Urothelium cell line (cell line): ENCODE results near the gene TMEM109.

Experiments used
- DNase-seq: peaks from one replicate; pipeline ENCODE4 v3.0.0; 2011; ENCODE audit warnings: low spot score, mixed read lengths
- FAIRE-seq: peaks from 2 replicates; lab custom pipeline; 2011; peaks lifted over from hg19 to GRCh38; lab: Jason Lieb, UNC

Gene TMEM109, protein sequence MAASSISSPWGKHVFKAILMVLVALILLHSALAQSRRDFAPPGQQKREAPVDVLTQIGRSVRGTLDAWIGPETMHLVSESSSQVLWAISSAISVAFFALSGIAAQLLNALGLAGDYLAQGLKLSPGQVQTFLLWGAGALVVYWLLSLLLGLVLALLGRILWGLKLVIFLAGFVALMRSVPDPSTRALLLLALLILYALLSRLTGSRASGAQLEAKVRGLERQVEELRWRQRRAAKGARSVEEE

GRCh38 chr11:60913793-60914632 is at the start of gene TMEM109:
TSS of gene TMEM109 (plus strand) at chr11:60914158. CDS start at chr11:60919694, 5,536 bp downstream.
- DNase-seq (peak; percentile 90), FAIRE-seq (no peak)

- DNase-seq: no peak
- no peak for FAIRE-seq
Observed at GRCh38 chr11:60864856-60865513, 49.0 kb upstream of the TMEM109 start.

DNA sequence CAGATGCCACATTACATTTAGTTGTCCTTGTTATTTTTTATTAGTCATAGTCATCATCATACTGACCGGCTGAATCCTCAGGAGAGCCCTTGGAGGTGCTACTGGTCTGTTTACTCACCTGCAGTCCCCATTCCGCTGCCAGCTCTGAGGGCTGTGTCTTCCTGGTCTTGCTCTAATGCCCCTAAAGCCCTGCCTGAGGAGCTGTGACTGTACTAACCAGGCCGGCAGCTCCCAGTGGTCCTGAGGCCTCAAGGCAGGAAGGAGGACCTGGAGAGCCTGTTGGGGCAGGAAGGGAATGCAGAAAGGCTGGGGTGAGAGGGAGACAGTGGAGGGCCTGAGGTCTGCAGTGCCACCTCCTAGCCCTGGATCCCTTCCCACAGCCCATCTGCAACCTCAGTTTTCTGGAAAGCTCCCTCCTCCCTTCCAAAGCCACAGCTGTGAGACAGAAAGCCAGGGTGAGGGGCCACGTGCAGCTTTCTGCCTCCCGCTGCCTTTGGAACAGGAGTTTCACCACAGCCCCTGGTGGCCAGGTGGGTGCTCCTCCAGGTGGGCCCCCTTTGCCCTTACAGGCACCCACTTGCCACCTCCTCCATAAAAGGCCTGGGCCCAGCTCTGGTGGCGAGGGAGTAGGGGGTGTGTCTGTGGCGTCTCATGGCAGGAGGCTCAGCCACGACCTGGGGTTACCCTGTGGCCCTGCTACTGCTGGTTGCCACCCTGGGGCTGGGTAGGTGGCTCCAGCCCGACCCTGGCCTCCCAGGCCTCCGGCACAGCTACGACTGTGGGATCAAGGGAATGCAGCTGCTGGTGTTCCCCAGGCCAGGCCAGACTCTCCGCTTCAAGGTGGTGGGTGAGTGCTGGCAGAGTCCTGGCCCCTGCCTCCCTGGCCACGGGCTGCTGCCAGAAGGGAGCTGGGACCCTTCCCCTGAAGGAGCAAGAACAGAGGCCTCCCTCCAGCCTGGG is 46.8 kb upstream of the TMEM109 start, which contains the start of gene ZP1:
Gene ZP1 (plus strand): TSS at position 632 of the 960 bp plus-strand sequence. CDS start 20 bp downstream, at position 652.
- no peak for DNase-seq
- FAIRE-seq: no peak

DNA sequence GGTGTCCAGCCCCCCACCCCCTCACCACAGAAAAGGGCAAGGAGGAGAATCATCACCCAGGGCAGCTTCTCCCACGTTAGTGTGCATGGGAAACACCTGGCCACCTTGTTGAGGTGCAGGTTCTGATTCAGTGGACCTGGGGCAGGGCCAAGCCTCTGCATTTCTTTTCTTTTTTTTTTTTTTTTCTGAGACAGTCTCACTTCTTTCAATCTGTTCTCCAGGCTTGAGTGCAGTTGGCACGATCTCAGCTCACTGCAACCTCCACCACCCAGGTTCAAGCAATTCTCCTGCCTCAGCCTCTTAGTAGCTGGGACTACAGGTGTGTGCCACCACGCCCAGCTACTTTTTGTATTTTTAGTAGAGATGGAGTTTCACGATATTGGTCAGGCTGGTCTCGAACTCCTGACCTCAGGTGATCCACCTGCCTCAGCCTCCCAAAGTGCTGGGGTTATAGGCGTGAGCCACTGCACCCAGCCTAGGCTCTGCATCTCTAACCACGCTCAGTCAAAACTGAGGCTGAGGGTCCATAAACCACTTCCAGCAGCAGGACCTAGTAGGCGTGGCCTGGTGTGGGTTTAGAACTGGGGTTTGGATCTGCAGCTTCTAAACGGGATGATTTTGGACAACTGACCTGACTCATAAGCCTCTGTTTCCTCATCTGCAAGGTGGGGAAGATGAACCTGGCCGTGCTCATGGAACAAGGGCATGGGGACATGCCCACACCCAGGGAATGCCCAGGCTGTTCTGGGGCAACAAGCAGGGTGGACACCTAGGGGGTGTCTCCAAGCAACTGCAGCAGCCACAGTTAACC is 45.9 kb upstream of the TMEM109 start:
- DNase-seq: no peak
- no peak for FAIRE-seq

DNA sequence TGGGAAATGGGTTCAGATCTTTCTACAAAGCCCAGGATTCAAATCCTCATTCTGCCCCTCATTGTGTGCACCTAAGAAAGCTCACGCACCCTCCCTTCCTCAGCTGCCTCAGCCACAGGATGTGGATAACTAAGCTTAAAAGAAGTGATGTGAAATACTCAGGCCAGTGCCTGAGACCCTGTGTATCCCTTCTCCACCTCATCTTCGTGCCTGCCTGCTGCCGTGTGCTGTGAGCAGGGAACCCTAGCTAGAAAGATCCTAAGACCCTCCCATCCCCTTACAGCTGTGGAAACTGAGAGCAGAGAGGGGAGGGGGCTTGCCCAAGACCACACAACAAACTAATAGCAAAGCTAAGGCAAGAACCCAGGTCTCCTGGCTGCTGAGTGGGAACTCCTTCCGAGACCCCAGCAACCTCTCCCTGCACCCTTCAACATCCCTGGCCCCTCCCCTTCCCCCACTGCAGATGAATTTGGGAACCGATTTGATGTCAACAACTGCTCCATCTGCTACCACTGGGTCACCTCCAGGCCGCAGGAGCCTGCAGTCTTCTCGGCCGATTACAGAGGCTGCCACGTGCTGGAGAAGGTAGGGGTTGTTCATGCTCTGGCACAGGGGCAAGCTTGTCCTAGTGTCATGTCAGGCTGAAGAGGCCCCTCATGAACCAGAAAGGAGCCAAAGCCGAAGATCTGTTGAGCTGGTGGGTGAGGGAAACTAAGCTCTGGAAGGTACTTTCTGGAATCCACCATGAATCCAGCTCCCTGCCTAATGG is 45.1 kb upstream of the TMEM109 start:
- FAIRE-seq (no peak), DNase-seq (no peak)

- FAIRE-seq: no peak
- DNase-seq: no peak
Observed at GRCh38 chr11:60869451-60869825, 44.5 kb upstream of the TMEM109 start.

DNA sequence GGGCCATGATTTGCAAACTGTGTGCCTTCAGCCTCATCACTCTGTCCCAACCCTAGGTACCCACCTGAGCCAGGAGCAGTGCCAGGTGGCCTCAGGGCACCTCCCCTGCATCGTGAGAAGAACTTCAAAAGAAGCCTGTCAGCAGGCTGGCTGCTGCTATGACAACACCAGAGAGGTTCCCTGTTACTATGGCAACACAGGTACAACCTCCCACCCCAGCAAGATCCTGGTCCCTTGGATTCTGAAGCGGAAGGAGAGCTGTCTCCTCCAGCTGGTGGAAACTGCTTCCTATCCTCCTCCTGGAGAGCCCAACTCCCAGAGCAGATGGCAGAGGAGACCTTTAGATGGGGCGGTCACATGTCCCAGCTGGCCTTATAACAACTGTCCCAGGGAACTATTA is 43.7 kb upstream of the TMEM109 start:
- no peak for FAIRE-seq
- no peak for DNase-seq

- no peak for FAIRE-seq
- no peak for DNase-seq
Observed at GRCh38 chr11:60870733-60871377, 43.1 kb upstream of the TMEM109 start.

DNA sequence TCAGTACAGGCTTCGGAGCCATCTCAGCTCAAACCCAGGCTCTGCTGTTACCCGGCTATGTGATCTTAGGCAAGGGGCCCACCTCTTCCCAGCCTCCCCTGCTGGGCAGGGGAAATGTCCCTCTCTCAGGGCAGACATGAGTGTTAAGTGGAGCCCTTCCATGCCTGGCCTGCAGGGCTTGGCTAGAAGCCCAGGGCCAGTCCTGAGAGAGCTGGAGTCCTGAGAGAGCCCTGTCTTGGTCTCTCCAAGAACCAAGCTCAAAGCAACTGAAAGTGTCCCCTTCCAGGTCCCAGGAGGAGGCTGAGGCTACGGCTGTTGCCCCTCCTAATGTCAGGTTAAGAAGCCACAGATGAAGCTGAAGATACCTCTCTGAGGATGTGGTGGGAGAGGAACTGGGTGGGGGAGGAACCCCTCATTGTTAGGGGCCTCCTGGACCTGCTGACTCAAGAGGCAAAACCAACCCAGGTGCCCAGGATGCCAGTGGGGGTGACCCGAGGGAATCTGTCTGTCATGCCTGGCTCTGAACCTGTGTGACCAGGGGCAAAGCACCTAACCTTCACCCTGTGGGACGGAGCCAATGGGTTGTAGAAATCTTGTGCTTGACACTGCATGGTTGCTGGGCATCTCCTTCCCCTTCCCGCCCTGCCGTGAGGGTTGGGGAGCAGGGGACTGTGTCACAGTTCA is 42.4 kb upstream of the TMEM109 start:
- no peak for FAIRE-seq
- no peak for DNase-seq

GRCh38 chr11:60872124-60872960 is 41.6 kb upstream of the TMEM109 start:
- FAIRE-seq: no peak

DNA sequence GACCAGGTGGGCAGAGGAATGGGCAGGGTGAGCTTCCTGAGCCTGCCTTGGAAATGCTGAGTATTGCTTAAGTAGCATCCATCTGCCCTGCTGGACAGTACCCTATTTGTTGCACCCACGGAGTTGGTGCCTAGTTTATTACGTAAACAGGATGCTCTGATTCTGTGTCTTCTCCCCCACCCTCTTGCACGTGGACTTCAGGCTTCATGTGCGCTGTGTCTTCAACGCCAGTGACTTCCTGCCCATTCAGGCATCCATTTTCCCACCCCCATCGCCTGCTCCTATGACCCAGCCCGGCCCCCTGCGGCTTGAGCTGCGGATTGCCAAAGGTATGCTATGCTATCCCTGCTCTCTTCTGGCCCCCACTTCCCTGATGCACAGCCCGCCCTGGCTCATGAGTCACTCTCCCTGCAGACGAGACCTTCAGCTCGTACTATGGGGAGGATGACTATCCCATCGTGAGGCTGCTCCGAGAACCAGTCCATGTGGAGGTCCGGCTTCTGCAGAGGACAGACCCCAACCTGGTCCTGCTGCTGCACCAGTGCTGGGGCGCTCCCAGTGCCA is 40.9 kb upstream of the TMEM109 start:
- FAIRE-seq (peak; percentile 74), DNase-seq (peak; percentile 84)

More at GRCh38 chr11:60872124-60872960, 41.6 kb upstream of the TMEM109 start:
- no peak for DNase-seq

DNA sequence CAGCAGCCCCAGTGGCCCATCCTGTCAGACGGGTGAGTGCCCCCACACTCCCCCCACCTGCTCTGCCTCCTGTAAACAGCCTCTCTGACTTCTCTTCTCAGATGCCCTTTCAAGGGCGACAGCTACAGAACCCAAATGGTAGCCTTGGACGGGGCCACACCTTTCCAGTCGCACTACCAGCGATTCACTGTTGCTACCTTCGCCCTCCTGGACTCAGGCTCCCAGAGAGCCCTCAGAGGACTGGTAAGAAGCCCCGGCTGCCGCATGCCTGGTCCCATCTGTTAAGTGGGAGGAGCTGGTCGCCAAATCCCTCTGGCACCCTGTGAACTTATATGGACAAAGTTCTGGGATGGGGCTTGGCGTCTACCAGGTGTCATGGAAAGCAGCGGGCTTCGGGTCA is 40.4 kb upstream of the TMEM109 start:
- no peak for FAIRE-seq
- no peak for DNase-seq

GRCh38 chr11:60874421-60875365 is 39.3 kb upstream of the TMEM109 start:
- DNase-seq (no peak), FAIRE-seq (no peak)

- DNase-seq (no peak), FAIRE-seq (no peak)
Observed at GRCh38 chr11:60875366-60876167, 38.4 kb upstream of the TMEM109 start.

DNA sequence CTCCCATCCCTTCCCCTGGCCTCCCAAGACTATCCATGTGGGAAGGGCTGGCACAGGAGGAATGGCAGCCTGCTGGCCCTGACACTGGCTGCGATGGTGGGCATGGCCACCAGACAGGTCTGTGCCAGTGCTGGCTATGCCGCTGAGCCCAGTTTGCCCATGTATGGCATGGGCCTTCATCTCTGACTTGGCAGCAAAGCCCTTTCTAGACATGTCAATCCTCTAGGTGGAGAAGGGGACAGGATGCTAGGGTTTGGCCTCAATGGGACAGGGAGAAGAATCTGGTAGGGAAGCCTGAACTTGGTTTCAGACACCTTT is 37.8 kb upstream of the TMEM109 start:
- DNase-seq: no peak
- no peak for FAIRE-seq
